ENCODE data around the gene KDM8. TPM values are rescaled to one million over a fixed set of nuclear protein-coding genes. Genes with fewer than 3 reads are reported as not detected.

The KDM8 gene
- total RNA-seq, 1 donor from 2014 or later: 3.2 TPM

DNA sequence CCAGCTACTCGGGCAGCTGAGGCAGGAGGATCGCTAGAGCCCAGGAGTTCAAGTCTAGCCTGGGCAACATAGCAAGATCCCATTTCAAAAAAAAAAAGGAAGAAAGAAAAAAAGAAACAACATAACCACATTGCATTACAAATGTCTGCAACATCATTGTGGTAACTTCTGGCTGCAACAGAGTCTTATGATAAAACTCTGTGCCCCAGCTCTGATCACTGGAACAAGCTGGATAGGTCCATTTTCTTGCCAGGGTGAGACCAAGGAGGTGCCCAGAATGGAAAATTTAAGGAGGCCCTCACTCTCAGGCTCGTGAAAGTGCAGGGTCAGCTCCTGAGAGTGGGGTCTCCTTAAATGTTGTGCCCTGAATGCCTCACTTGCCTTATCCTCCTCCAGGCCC, 37.8 kb upstream of the KDM8 start:
- no peaks in the 10 kb centered on the region for H3K4me1 ChIP-seq
- TF ChIP-seq, protein P1, sequence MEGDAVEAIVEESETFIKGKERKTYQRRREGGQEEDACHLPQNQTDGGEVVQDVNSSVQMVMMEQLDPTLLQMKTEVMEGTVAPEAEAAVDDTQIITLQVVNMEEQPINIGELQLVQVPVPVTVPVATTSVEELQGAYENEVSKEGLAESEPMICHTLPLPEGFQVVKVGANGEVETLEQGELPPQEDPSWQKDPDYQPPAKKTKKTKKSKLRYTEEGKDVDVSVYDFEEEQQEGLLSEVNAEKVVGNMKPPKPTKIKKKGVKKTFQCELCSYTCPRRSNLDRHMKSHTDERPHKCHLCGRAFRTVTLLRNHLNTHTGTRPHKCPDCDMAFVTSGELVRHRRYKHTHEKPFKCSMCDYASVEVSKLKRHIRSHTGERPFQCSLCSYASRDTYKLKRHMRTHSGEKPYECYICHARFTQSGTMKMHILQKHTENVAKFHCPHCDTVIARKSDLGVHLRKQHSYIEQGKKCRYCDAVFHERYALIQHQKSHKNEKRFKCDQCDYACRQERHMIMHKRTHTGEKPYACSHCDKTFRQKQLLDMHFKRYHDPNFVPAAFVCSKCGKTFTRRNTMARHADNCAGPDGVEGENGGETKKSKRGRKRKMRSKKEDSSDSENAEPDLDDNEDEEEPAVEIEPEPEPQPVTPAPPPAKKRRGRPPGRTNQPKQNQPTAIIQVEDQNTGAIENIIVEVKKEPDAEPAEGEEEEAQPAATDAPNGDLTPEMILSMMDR (IDR thresholded peaks at IDR 0.05; ENCODE audit: borderline replicate concordance): no peak
- peaks cover 29% of the 10 kb centered on the region for H3K9me3 ChIP-seq (replicated peaks)
- no peak overlapping the region for H3K27ac ChIP-seq (replicated peaks)
- intact Hi-C loops (cut with micrococcal nuclease): no loop called here
- no peak for DNase-seq
- H3K27me3 ChIP-seq (ENCODE audit: low read depth): peaks cover 21% of the 10 kb centered on the region
- H3K4me3 ChIP-seq: no peak overlapping the region
- H3K36me3 ChIP-seq: no peaks in the 10 kb centered on the region

DNA sequence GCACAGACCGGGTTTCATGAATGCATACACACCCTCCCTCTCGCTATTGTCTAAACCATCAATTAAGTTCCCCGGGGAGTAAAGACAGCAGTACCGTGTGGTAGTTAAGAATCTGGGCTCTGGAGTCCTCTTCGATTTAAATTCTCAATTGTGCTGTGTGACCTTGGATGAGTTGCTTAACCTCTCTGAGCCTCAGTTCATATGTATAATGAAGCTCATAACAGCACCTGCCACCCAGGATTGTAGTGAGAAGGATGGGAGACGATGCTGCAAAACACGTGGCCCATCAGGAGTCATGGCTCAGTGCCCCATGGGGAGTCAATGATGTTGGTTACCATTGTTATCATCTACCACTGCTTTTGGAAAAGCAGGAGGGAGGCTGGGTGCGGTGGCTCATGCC, 34.5 kb upstream of the KDM8 start:
- DNase-seq: no peak
- Histone ChIP-seq H3K4me3 (no peak overlapping the region), H3K27me3 (ENCODE audit: low read depth) (peaks cover 34% of the 10 kb centered on the region), H3K9me3 (replicated peaks) (peaks cover 17% of the 10 kb centered on the region), H3K36me3 (no peaks in the 10 kb centered on the region), H3K4me1 (no peaks in the 10 kb centered on the region), H3K27ac (replicated peaks) (no peak overlapping the region)
- TF ChIP-seq, protein P1 (IDR thresholded peaks at IDR 0.05; ENCODE audit: borderline replicate concordance): no peak
- intact Hi-C loops (cut with micrococcal nuclease): no loop called here

DNA sequence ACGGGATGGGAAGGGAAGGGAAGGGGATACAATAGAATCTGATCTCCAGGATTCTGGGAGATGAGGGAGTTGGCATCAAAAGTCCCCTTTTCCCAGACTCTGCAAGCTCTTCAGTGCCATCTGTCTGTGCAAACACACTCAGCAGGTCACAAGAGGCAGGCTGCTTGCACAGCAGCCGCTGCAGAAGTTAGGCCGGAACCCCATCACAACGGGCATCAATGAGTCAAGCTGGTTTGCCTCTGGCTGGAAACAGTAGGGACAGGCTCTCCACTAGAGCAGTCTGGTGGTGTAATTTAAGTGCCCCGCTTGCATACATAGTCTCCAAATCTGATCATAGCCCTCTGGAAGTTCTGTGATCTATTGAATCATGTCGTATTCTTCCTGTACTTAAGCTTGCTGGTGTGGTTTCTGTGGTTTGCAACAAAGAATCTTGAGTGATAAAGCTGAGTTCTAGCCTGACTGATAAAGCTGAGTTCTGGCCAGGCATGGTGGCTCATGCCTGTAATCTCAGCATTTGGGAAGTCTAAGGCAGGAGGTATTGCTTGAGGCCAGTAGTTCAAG, 33.7 kb upstream of the KDM8 start:
- H3K36me3 ChIP-seq: no peaks in the 10 kb centered on the region
- H3K4me1 ChIP-seq: no peaks in the 10 kb centered on the region
- no peak overlapping the region for H3K27ac ChIP-seq (replicated peaks)
- peaks cover 10% of the 10 kb centered on the region for H3K9me3 ChIP-seq (replicated peaks)
- peaks cover 35% of the 10 kb centered on the region for H3K27me3 ChIP-seq (ENCODE audit: low read depth)
- intact Hi-C loops (cut with micrococcal nuclease): loop anchor here (10.0 kb wide), 1 partner anchor 205 kb away; no protein-coding TSS in a partner anchor
- H3K4me3 ChIP-seq: no peak overlapping the region
- TF ChIP-seq, protein P1 (IDR thresholded peaks at IDR 0.05; ENCODE audit: borderline replicate concordance): no peak
- DNase-seq: no peak

DNA sequence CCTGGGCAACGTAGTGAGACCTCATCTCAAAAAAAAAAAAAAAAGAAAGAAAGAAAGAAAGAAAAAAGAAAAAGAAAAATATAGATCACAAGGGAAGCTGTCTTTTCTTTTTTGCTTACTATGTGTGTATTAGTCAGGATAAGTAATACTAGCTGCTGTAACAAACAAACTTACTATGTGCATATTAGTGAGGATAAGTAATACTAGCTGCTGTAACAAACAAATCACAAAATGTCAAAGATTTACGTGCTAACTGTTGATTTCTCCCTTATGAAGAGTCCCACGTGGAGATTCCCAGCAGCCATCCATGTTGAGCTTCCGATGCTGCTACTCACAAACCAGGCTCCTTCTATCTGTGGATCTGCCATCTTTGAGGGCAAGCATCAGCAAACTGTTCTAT, 31.7 kb upstream of the KDM8 start:
- Histone ChIP-seq H3K4me3 (no peak overlapping the region), H3K4me1 (no peaks in the 10 kb centered on the region), H3K27me3 (ENCODE audit: low read depth) (peaks cover 25% of the 10 kb centered on the region), H3K36me3 (no peaks in the 10 kb centered on the region), H3K9me3 (replicated peaks) (peaks cover 10% of the 10 kb centered on the region), H3K27ac (replicated peaks) (no peak overlapping the region)
- intact Hi-C loops (cut with micrococcal nuclease): loop anchor here (10.0 kb wide), 1 partner anchor 203 kb away; no protein-coding TSS in a partner anchor
- TF ChIP-seq, protein P1 (IDR thresholded peaks at IDR 0.05; ENCODE audit: borderline replicate concordance): no peak
- DNase-seq: no peak

DNA sequence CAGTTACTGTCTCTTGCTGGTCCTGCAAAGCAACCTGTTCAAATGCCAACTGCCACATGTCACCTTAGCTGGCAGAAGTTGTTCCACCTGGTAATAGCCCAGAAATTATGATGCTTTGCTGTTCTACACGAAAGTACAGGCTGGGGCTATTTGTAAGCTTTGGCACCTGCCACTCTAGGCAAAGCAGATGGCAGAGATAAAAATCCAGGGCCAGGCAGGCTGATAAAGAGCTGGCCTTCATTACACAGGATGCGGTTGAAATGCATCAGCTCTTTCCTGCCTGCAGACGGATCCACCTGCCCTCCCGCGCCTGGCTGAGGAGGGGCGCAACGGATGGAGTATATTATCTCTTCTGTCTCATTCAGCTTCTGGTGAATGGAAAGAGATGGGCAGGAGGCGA, 29.3 kb upstream of the KDM8 start:
- TF ChIP-seq, protein P1 (IDR thresholded peaks at IDR 0.05; ENCODE audit: borderline replicate concordance): no peak
- Histone ChIP-seq H3K4me1 (no peaks in the 10 kb centered on the region), H3K9me3 (replicated peaks) (peaks cover 10% of the 10 kb centered on the region), H3K36me3 (no peaks in the 10 kb centered on the region), H3K27ac (replicated peaks) (no peak overlapping the region), H3K27me3 (ENCODE audit: low read depth) (peaks cover 14% of the 10 kb centered on the region), H3K4me3 (no peak overlapping the region)
- intact Hi-C loops (cut with micrococcal nuclease): loop anchor here (10.0 kb wide), 1 partner anchor 201 kb away; no protein-coding TSS in a partner anchor
- DNase-seq: no peak
